Transverse colon (tissue), 4 donors: Measurements from ENCODE around the gene THSD4. TPM values are rescaled to one million over a fixed set of nuclear protein-coding genes. Genes with fewer than 3 reads are reported as not detected.

Experiments used
- DNase-seq: peaks from one replicate; pipeline ENCODE4 v3.0.0-alpha.2; 2019
- H3K27ac ChIP-seq, 4 donors: fragments of 200-600 bp; sonication (generic); 2 replicates each; pipeline ENCODE4 v1.5.1; 2016 to 2018; ENCODE audit warnings: inconsistent platforms in 4 of 4
- H3K27me3 ChIP-seq: fragments of 200-600 bp; sonication (generic); 2 replicates; pipeline ENCODE4 v1.5.1; 2017; ENCODE audit warnings: inconsistent platforms
- H3K36me3 ChIP-seq, 4 donors: fragments of 200-600 bp; sonication (generic); 2 replicates each; pipeline ENCODE4 v1.5.1; 2017 to 2019; ENCODE audit warnings: inconsistent platforms in 4 of 4
- H3K4me1 ChIP-seq, 4 donors: fragments of 200-600 bp; sonication (generic); 2 replicates each; pipeline ENCODE4 v1.5.1; 2017 to 2020; ENCODE audit warnings: inconsistent platforms in 4 of 4
- H3K4me3 ChIP-seq, 4 donors: fragments of 200-600 bp; sonication (generic); 1 replicate in 1 of 4; 2 replicates in 3 of 4; pipeline versions ENCODE4 v1.5.1 to v1.6.1; 2017 to 2019; ENCODE audit warnings: inconsistent platforms in 4 of 4
- H3K9me3 ChIP-seq, 2 donors: fragments of 200-600 bp; sonication (generic); 2 replicates each; pipeline ENCODE4 v1.5.1; 2017 to 2019; ENCODE audit warnings: inconsistent platforms in 2 of 2
- EP300 ChIP-seq: sonication (generic); formaldehyde crosslinking; IDR thresholded peaks from one replicate; pipeline ENCODE4 v1.6.1; 2017; ENCODE audit warnings: antibody characterized with exemption, low read depth
- POLR2A ChIP-seq: fragments of 450-650 bp; IDR thresholded peaks from one replicate; pipeline ENCODE4 v1.6.1; 2016; ENCODE audit warnings: antibody characterized with exemption, mild to moderate bottlenecking, moderate library complexity
- POLR2AphosphoS5 ChIP-seq, 3 donors: sonication (generic); formaldehyde crosslinking; IDR thresholded peaks; one replicate each; pipeline ENCODE4 v1.6.1; 2016; ENCODE audit warnings: antibody characterized with exemption in 3 of 3
- WGBS, 2 donors: methylation state at CpG; one replicate each; pipeline ENCODE4 v1.1.5; 2018; ENCODE audit warnings: low coverage in 1 of 2; 5-methylcytosine and 5-hydroxymethylcytosine counted together
- in situ Hi-C, 4 donors: fragments of 200-750 bp; cut with MboI; loops; one replicate each; pipeline versions ENCODE4 v1.15.0 to v1.15.1; 2017; ENCODE audit warnings: low sequenced_read_pairs in 3 of 4, low pct_ligation_motif_present in 1 of 4, low pct_unique_long_range_greater_than_20kb in 1 of 4
- intact Hi-C: fragments of 100-400 bp; cut with DNase I; formaldehyde crosslinking; loops from one replicate; pipeline ENCODE4 v1.15.1; 2023; ENCODE audit warnings: low total_unique reads
- total RNA-seq, 4 donors: library from RNA; depleted of rRNA; stranded (reverse); fragments of >200 nt; gene quantifications; one replicate each; pipeline ENCODE4 v1.1.0, GENCODE V29; 2016
- TF ChIP-seq, protein P1 (sequence below), 5 experiments: fragments of 200-600 bp in 3 of 5; fragments of 450-650 bp in 2 of 5; sonication (generic) in 3 of 5; IDR thresholded peaks; 1 replicate in 2 of 5; 2 replicates in 3 of 5; pipeline ENCODE4 v1.5.1; 2016 to 2017; ENCODE audit warnings: antibody characterized with exemption in 5 of 5, inconsistent platforms in 3 of 5, mild to moderate bottlenecking in 2 of 5, moderate library complexity in 1 of 5

Gene THSD4
- total RNA-seq, 4 donors from 2014 or later, result 13.3 to 57.2 (median 47.4) TPM

DNA sequence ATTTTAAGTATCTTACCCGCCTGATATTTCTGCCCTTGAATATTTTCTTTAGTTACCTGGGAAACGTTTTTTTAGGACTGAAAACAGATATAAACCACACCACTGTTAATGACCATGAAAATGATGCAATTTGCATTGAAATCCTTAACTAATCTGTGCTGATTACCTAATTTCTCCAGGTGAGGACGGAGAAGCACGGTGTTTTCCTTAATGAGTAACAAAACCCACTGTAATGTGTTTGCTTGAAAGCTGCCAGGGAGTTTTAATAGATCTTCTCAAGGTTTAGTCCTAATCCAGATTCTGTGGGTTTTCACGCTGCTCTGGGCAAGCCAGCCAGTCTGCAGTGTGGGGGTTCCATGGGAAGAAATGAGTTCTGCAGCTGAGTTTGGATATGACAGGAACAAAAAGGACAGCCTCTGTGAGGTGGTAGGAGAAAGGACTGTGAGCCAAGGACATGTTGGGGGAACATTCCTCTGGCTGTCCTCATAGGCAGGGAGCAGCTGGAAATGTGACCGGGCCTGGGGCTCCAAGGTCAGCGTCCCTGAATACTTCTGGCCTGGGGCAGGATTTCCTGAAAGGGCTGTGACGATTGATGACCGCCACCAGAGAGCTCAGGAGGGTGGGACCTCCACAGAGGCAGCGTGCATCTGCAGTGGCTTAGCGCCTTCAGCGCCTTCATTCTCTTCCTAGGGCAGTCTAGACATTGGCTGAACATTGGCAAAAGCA, 18.6 kb downstream of the THSD4 start:
- WGBS, 2 donors, result 65 to 80% methylated on average over 5 to 12 of the region's 12 CpGs
- Histone ChIP-seq H3K27me3 (no peaks in the 10 kb centered on the region), H3K9me3 (no peaks in the 10 kb centered on the region), H3K4me1 (peaks cover 0 to 9% (median 2%) of the 10 kb centered on the region in 4 donors), H3K27ac (no peak overlapping the region), H3K36me3 (no peaks in the 10 kb centered on the region), H3K4me3 (no peak overlapping the region)
- DNase-seq, result no peak
- TF ChIP-seq POLR2A, result no peak
- TF ChIP-seq, protein P1, sequence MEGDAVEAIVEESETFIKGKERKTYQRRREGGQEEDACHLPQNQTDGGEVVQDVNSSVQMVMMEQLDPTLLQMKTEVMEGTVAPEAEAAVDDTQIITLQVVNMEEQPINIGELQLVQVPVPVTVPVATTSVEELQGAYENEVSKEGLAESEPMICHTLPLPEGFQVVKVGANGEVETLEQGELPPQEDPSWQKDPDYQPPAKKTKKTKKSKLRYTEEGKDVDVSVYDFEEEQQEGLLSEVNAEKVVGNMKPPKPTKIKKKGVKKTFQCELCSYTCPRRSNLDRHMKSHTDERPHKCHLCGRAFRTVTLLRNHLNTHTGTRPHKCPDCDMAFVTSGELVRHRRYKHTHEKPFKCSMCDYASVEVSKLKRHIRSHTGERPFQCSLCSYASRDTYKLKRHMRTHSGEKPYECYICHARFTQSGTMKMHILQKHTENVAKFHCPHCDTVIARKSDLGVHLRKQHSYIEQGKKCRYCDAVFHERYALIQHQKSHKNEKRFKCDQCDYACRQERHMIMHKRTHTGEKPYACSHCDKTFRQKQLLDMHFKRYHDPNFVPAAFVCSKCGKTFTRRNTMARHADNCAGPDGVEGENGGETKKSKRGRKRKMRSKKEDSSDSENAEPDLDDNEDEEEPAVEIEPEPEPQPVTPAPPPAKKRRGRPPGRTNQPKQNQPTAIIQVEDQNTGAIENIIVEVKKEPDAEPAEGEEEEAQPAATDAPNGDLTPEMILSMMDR (IDR thresholded peaks at IDR 0.05), result no peak
- TF ChIP-seq EP300, result no peak
- no peak for TF ChIP-seq POLR2AphosphoS5 (IDR thresholded peaks at IDR 0.05)
- in situ Hi-C loops (no loop called here), intact Hi-C loops (no loop called here)

DNA sequence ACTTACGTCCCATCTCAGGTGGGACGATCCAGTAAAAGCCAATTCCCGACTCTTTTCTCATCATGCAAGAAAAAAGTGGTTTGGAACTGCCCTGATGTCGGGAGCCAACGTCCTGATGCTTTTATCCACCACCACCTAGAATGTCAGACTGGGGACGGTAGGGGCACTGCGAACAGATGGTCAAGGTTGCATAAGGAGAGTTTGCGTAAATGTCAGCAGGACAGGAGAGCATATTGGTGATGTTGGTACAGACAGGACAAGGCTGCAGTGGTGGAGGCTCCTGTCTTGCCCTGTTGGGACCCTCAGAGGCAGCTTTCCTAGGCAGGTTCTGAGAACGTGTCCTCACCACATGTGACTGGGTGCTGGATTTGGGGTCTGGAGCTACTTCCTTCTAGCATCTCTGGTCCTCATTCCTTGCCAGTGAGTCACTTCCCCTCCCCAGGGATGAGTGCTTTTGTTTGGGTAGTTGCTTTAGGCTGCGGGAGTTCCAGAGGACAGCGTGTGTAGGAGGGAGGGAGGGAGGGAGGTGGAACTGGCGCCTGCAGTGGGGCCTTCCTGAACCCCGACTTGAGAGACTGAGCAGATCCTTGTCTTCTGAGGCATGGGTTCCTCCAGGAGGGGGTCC, 21.0 kb downstream of the THSD4 start:
- Histone ChIP-seq H3K4me1 (peaks cover 0 to 9% (median 2%) of the 10 kb centered on the region in 4 donors), H3K27ac (no peak overlapping the region), H3K9me3 (no peaks in the 10 kb centered on the region), H3K36me3 (no peaks in the 10 kb centered on the region), H3K27me3 (no peaks in the 10 kb centered on the region), H3K4me3 (no peak overlapping the region)
- TF ChIP-seq POLR2A, result no peak
- TF ChIP-seq, protein P1 (IDR thresholded peaks at IDR 0.05), result no peak
- no peak for TF ChIP-seq EP300
- no peak for TF ChIP-seq POLR2AphosphoS5 (IDR thresholded peaks at IDR 0.05)
- in situ Hi-C loops, result no loop called here
- intact Hi-C loops, result no loop called here
- DNase-seq, result no peak
- 88% methylated on average over 13 of the region's 13 CpGs; no CpG with 5 or more reads in 1 of the 2 donors for WGBS, 2 donors

DNA sequence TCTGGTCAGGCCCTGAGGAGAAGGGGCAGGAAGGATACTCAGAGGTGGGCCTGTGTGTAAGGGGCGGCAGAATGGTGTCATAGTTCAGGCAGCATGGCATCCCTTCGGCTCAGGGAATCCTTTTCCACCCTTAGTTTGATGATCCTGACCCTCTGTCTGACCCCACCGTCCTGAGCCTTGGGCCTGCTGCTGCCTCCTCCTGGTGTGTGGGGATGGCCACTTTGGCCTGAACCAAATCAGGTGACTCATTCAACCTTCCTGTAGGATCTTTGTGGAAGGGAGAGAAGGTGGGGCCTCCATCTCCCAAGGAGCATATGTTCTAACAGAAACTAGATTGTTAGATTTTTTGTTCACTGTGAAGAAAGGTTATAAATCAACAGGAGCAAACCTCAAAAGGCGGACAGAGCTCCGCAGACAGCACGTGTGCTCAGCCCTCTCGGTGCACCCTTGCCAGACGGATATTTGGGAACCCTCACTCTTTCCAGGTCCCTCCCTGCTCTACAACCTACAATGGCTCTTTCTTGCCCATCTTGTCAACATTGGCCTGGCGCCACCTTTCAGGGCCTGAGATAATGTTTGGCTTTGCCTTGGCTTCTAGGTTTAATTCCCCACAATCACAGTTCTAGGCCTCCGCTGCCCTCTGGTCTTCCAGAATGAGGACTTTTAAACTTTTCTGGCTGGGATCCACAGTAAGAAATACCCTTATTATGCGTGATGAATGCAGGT, 21.7 kb downstream of the THSD4 start:
- intact Hi-C loops (no loop called here), in situ Hi-C loops (no loop called here)
- H3K27ac ChIP-seq, result no peak overlapping the region
- DNase-seq, result peak; percentile 31
- no peak overlapping the region for H3K4me3 ChIP-seq
- H3K36me3 ChIP-seq, result no peaks in the 10 kb centered on the region
- WGBS, 2 donors, result 35 to 54% methylated on average over 8 to 11 of the region's 11 CpGs
- H3K4me1 ChIP-seq, result peaks cover 0 to 9% (median 2%) of the 10 kb centered on the region in 4 donors
- TF ChIP-seq POLR2A (no peak), POLR2AphosphoS5 (IDR thresholded peaks at IDR 0.05) (no peak), EP300 (no peak)
- TF ChIP-seq, protein P1 (IDR thresholded peaks at IDR 0.05), result no peak
- H3K27me3 ChIP-seq, result no peaks in the 10 kb centered on the region
- H3K9me3 ChIP-seq, result no peaks in the 10 kb centered on the region

DNA sequence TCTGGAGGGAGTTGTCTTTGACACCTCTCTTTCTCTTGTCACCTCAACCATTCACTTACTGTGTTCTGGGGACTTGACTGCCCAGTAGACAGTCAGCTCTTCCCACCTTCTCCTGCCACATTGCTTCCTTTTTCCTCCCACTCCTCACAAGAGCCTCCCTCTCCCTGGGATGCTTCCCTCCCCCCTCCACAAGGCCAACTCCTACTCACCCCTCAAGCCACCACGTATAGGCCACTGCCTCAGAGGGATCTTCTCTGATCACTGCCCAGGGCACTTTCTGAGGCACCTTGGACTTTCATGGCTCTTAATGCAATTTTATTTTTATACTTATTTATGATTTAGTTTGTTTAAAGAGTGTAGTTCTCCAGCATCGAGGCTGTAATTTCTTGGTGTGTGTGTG, 23.2 kb downstream of the THSD4 start:
- TF ChIP-seq POLR2A (no peak), EP300 (no peak)
- TF ChIP-seq, protein P1 (IDR thresholded peaks at IDR 0.05), result no peak
- Histone ChIP-seq H3K4me1 (peaks cover 0 to 9% (median 2%) of the 10 kb centered on the region in 4 donors), H3K27ac (no peak overlapping the region), H3K4me3 (no peak overlapping the region), H3K27me3 (no peaks in the 10 kb centered on the region), H3K36me3 (no peaks in the 10 kb centered on the region), H3K9me3 (no peaks in the 10 kb centered on the region)
- intact Hi-C loops (no loop called here), in situ Hi-C loops (no loop called here)
- no peak for DNase-seq
- WGBS, 2 donors, result 54 to 64% methylated on average over 2 of the region's 2 CpGs
